A549 (cell line): Measurements from ENCODE around the gene TSPAN16.

ENCODE experiments used
- BHLHE40 ChIP-seq: IDR thresholded peaks from 2 replicates; pipeline ENCODE4 v1.6.1; 2012; ENCODE audit warnings: low read depth, low read length, inconsistent platforms
- CTCF ChIP-seq: fragments of >200 bp; sonication (Bioruptor Twin); formaldehyde crosslinking; IDR thresholded peaks from 3 replicates; pipeline ENCODE4 v1.5.1; 2016
- EP300 ChIP-seq, 2 experiments: fragments of >200 bp; sonication (Bioruptor Twin); formaldehyde crosslinking; IDR thresholded peaks; 2 replicates in 1 of 2; 3 replicates in 1 of 2; pipeline ENCODE4 v1.6.1; 2016 to 2017
- HDAC2 ChIP-seq: fragments of 200-600 bp; sonication (generic); IDR thresholded peaks from 2 replicates; pipeline ENCODE4 v1.6.1; 2016
- MAZ ChIP-seq: fragments of 150-350 bp; IDR thresholded peaks from 2 replicates; pipeline ENCODE4 v1.6.1; 2014; ENCODE audit warnings: antibody characterized with exemption, low read depth, low read length, borderline replicate concordance
- POLR2A ChIP-seq: IDR thresholded peaks from 2 replicates; pipeline ENCODE4 v1.6.1; 2012; ENCODE audit warnings: mild to moderate bottlenecking, low read length
- ZFP36 ChIP-seq: fragments of 450-650 bp; IDR thresholded peaks from 2 replicates; pipeline ENCODE4 v1.6.1; 2014; ENCODE audit warnings: borderline replicate concordance; ENCODE audit not compliant: partially characterized antibody
- TF ChIP-seq, protein P1 (sequence below): fragments of 450-650 bp; IDR thresholded peaks from 2 replicates; pipeline ENCODE4 v1.6.1; 2014; ENCODE audit warnings: antibody characterized with exemption
- TF ChIP-seq, protein P2 (sequence below): fragments of 250-450 bp; sonication (Bioruptor Pico); IDR thresholded peaks from 2 replicates; pipeline ENCODE4 v1.5.0; 2021; ENCODE audit warnings: mild to moderate bottlenecking, moderate library complexity, borderline replicate concordance

DNA sequence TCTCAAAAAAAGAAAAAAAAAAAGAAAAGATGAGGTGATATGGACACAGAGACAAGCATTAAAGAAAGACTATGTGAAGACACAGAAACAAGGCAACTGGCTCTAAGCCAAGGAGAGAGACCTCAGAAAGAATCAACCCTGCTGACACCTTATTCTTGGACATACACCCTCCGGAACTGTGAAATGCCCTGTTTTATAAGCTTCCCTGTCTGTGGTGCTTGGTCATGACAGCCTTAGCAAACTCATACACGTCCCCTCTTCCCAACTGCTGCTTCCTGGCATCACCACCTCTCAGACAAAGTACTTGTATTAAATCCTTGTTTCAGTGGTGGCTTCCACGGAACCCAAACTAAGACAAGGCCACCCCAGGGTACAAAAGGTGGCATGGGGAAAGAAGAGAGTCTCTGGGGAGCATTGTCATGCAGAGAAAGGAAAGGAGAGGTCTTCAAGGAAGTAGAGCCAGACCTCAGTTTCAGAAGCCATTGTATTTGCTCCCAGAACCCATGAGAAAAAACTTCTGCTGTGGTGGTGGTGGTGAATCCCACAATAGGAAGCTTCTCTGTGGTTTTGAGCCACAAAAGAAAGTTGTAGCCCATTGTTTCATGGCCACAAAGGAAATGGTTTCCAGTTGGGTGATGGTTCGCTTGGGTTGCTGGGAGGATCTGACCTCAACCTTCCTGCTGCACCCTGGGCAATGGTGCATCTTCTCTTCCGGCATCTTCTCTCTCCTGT, 16.3 kb upstream of the TSPAN16 start:
- no peak for TF ChIP-seq MAZ
- TF ChIP-seq HDAC2, result no peak
- TF ChIP-seq ZFP36, result no peak
- TF ChIP-seq, protein P1, sequence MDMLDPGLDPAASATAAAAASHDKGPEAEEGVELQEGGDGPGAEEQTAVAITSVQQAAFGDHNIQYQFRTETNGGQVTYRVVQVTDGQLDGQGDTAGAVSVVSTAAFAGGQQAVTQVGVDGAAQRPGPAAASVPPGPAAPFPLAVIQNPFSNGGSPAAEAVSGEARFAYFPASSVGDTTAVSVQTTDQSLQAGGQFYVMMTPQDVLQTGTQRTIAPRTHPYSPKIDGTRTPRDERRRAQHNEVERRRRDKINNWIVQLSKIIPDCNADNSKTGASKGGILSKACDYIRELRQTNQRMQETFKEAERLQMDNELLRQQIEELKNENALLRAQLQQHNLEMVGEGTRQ, result no peak
- TF ChIP-seq CTCF, result no peak
- TF ChIP-seq EP300 (IDR thresholded peaks at IDR 0.05), result no peak
- no peak for TF ChIP-seq BHLHE40
- no peak for TF ChIP-seq POLR2A
- TF ChIP-seq, protein P2, sequence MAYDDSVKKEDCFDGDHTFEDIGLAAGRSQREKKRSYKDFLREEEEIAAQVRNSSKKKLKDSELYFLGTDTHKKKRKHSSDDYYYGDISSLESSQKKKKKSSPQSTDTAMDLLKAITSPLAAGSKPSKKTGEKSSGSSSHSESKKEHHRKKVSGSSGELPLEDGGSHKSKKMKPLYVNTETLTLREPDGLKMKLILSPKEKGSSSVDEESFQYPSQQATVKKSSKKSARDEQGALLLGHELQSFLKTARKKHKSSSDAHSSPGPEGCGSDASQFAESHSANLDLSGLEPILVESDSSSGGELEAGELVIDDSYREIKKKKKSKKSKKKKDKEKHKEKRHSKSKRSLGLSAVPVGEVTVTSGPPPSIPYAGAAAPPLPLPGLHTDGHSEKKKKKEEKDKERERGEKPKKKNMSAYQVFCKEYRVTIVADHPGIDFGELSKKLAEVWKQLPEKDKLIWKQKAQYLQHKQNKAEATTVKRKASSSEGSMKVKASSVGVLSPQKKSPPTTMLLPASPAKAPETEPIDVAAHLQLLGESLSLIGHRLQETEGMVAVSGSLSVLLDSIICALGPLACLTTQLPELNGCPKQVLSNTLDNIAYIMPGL (CRISPR knock-in tag), result no peak
